SU-DHL-6 (cell line): Measurements from ENCODE around the gene PDIA5.

Experiments used
- H2AFZ ChIP-seq: fragments of 200-600 bp; sonication (generic); 2 replicates; pipeline ENCODE4 v1.6.1; 2014; ENCODE audit warnings: low read depth, mild to moderate bottlenecking, moderate library complexity, mixed read lengths, antibody characterized with exemption, low read length; ENCODE audit not compliant: severe bottlenecking
- H3F3A ChIP-seq: fragments of 200-600 bp; shearing (Covaris generic); 2 replicates; pipeline ENCODE4 v1.6.0; 2016; ENCODE audit warnings: antibody characterized with exemption, mild to moderate bottlenecking; ENCODE audit not compliant: insufficient read depth
- H3K27ac ChIP-seq: fragments of 200-600 bp; sonication (generic); 2 replicates; pipeline ENCODE4 v1.5.1; 2016; ENCODE audit warnings: low read depth, mild to moderate bottlenecking, low read length, moderate library complexity, mixed read lengths
- H3K27me3 ChIP-seq: fragments of 200-600 bp; sonication (generic), shearing (Covaris generic); 2 replicates; pipeline ENCODE4 v1.6.0; 2014; ENCODE audit warnings: mild to moderate bottlenecking, low read length
- H3K36me3 ChIP-seq: fragments of 200-600 bp; sonication (generic); 2 replicates; pipeline ENCODE4 v1.6.1; 2014; ENCODE audit warnings: mild to moderate bottlenecking, low read length, mixed read lengths
- H3K4me2 ChIP-seq: fragments of 300-600, 200-600 bp; shearing (Covaris generic), sonication (generic); 2 replicates; pipeline ENCODE4 v1.6.0; 2014; ENCODE audit warnings: low read length, low read depth, mild to moderate bottlenecking; ENCODE audit not compliant: poor library complexity, severe bottlenecking
- H3K4me3 ChIP-seq: fragments of 200-600 bp; sonication (generic); 2 replicates; pipeline ENCODE4 v1.5.1; 2014; ENCODE audit warnings: antibody characterized with exemption, low read length, mild to moderate bottlenecking, mixed read lengths; ENCODE audit not compliant: insufficient read depth, poor library complexity, severe bottlenecking
- H3K79me2 ChIP-seq: fragments of 200-600 bp; sonication (generic); 2 replicates; pipeline ENCODE4 v1.6.1; 2014; ENCODE audit warnings: mild to moderate bottlenecking, low read length, moderate library complexity; ENCODE audit not compliant: insufficient read depth
- H3K9ac ChIP-seq: fragments of 200-600 bp; sonication (generic); 2 replicates; pipeline ENCODE4 v1.7.0; 2014; ENCODE audit warnings: mild to moderate bottlenecking, low read length
- H3K9me2 ChIP-seq: fragments of 200-600 bp; sonication (generic); replicated peaks from 2 replicates; pipeline ENCODE4 v1.6.1; 2014; ENCODE audit warnings: low read length; ENCODE audit not compliant: insufficient read depth
- H3K9me3 ChIP-seq: fragments of 200-600 bp; sonication (generic); 2 replicates; pipeline ENCODE4 v1.6.1; 2014; ENCODE audit warnings: low read length, mixed read lengths; ENCODE audit not compliant: insufficient read depth
- H4K20me1 ChIP-seq: fragments of 200-600 bp; sonication (generic); 2 replicates; pipeline ENCODE4 v1.6.1; 2014; ENCODE audit warnings: low read depth, mild to moderate bottlenecking, antibody characterized with exemption, low read length, moderate library complexity, mixed read lengths
- EZH2phosphoT487 ChIP-seq: fragments of 200-600 bp; sonication (generic), shearing (Covaris generic); conservative IDR thresholded peaks from 2 replicates; pipeline ENCODE4 v1.6.1; 2018; ENCODE audit warnings: mild to moderate bottlenecking, antibody characterized with exemption, low read length, moderate library complexity, mixed read lengths
- TF ChIP-seq, protein P1 (sequence below): fragments of 200-600 bp; sonication (generic); IDR thresholded peaks from one replicate; pipeline ENCODE4 v1.5.1; 2017; ENCODE audit warnings: antibody characterized with exemption, mild to moderate bottlenecking, low read length, moderate library complexity; ENCODE audit not compliant: insufficient read depth, poor library complexity, severe bottlenecking

The PDIA5 gene

DNA sequence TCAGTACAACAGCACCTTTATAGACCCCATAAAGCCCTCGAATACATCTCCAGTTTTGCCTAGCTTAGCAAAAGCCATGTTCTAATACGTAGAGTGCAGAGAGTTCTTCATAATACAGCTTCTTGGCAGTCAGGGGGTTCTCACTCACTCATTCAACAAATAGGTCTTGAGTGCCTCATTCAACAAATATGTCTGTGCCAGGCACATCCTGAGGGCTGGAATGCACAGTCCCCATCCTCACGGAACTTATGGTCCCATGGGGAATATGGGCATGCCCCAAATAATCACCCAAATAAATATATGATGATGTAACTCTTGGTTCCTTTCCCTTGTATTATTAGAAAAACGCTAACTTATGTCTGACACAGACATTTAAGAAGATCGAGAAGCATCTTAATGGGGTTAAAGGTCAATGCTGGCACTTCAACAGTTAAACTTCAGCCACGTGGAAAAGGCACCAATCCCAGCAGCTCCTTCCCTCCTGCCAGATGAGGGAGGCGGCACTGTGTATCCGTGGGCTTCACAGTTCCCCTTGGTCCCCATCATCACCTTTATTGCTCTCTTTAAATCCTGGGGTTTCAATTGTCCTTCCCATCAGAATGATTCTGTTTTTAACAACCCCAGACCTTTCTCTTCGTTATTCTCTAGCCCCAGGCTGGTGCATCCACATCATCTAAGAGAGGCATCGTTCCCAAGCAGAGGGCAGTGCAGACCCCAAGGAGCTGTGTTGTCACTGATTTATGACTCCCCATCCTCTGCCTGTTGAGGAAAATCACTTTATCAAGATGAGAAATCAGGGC, 20.4 kb upstream of the PDIA5 start:
- Histone ChIP-seq H3K9me2 (no peaks in the 10 kb centered on the region), H2AFZ (no peak overlapping the region), H3K4me2 (no peak overlapping the region), H4K20me1 (no peaks in the 10 kb centered on the region), H3K36me3 (no peaks in the 10 kb centered on the region), H3K9me3 (no peaks in the 10 kb centered on the region), H3K9ac (no peak overlapping the region), H3K27me3 (no peaks in the 10 kb centered on the region), H3F3A (no peaks in the 10 kb centered on the region), H3K79me2 (no peaks in the 10 kb centered on the region), H3K4me3 (no peak overlapping the region), H3K27ac (no peak overlapping the region)
- TF ChIP-seq, protein P1, sequence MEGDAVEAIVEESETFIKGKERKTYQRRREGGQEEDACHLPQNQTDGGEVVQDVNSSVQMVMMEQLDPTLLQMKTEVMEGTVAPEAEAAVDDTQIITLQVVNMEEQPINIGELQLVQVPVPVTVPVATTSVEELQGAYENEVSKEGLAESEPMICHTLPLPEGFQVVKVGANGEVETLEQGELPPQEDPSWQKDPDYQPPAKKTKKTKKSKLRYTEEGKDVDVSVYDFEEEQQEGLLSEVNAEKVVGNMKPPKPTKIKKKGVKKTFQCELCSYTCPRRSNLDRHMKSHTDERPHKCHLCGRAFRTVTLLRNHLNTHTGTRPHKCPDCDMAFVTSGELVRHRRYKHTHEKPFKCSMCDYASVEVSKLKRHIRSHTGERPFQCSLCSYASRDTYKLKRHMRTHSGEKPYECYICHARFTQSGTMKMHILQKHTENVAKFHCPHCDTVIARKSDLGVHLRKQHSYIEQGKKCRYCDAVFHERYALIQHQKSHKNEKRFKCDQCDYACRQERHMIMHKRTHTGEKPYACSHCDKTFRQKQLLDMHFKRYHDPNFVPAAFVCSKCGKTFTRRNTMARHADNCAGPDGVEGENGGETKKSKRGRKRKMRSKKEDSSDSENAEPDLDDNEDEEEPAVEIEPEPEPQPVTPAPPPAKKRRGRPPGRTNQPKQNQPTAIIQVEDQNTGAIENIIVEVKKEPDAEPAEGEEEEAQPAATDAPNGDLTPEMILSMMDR: no peak
- no peak for TF ChIP-seq EZH2phosphoT487

DNA sequence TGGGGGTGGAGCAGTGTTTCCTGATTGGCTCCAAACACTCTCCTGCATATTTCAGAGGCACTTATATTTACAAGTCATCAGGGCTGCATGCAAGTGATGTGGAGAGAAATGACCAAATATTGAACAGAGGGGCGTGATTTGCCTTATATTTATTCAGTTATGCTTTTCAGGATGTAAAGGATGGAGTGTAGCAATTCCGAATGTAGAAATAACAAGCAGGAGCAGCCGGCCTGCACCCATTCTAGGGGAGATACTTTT, 19.8 kb upstream of the PDIA5 start:
- Histone ChIP-seq H3K9me2 (no peaks in the 10 kb centered on the region), H3K27me3 (no peaks in the 10 kb centered on the region), H4K20me1 (no peaks in the 10 kb centered on the region), H3K79me2 (no peaks in the 10 kb centered on the region), H3K36me3 (no peaks in the 10 kb centered on the region), H3K27ac (no peak overlapping the region), H3F3A (no peaks in the 10 kb centered on the region), H3K4me2 (no peak overlapping the region), H3K9me3 (no peaks in the 10 kb centered on the region), H3K9ac (no peak overlapping the region), H3K4me3 (no peak overlapping the region), H2AFZ (no peak overlapping the region)
- TF ChIP-seq, protein P1: no peak
- TF ChIP-seq EZH2phosphoT487: no peak

DNA sequence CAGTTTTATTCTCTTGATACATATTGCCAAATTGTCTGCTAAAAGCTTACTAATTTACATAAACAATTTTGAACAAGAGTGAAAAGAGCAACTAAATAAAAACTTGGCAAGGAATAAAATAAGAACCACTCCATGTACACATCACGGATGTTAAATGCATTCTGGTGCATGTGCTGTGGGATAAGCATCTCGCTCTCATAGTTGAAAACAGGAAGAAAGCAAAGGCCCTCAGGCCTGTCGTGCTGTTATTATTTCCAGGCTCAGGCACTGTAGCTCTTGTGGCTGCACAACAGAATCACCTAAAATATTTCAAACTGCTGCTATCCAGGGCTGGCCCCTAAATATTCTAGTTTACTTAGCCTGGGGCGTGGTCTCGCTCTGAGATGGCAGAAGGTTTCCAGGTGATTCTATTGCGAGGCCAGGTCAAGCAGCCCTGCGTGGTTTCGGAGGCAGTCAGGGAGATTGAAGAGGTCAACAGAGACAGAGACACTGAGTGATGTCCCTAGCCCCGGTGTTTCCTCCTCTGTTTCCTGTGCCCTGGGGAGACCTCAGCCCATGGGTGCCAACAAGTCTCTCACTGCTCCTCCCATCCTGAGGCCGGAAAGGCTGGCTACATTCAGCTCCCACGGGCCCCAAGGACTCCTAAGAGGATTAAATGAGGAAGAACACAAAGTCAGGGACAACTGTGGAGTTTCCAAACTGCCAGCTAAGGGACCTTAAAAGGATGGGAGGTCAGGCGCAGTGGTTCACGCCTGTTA, 18.2 kb upstream of the PDIA5 start:
- no peak for TF ChIP-seq EZH2phosphoT487
- TF ChIP-seq, protein P1: no peak
- Histone ChIP-seq H3K4me2 (no peak overlapping the region), H3K4me3 (no peak overlapping the region), H3K9me2 (no peaks in the 10 kb centered on the region), H3F3A (no peaks in the 10 kb centered on the region), H3K9ac (no peak overlapping the region), H3K36me3 (no peaks in the 10 kb centered on the region), H2AFZ (no peak overlapping the region), H3K27me3 (no peaks in the 10 kb centered on the region), H3K9me3 (no peaks in the 10 kb centered on the region), H4K20me1 (no peaks in the 10 kb centered on the region), H3K79me2 (no peaks in the 10 kb centered on the region), H3K27ac (no peak overlapping the region)
